ENCODE results near the gene TMEM132D. TPM values are rescaled to one million over a fixed set of nuclear protein-coding genes. Genes with fewer than 3 reads are reported as not detected.

TMEM132D gene
- total RNA-seq, 4 donors from 2014 or later = 0.17 TPM; not detected in 3

DNA sequence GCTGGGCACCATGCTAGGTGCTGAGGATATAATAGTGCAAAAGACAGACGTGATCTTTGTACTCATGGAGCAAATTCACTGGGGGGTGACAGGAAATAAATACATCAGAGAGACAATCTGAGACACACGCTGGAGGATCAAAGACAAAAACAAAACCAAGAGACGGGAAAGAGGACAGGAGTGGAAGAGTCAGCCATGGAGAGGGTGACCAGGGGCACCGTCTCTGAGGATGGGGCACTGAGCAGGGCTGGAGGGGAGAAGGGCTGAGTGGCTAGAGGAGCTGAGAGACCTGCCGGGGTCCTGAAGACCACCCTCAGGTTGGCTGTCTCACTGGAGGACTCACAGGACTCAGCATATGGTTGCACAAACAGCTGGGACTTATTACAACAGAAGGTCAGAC is 81.9 kb downstream of the TMEM132D start:
- no peak overlapping the region for H3K4me3 ChIP-seq
- no peak overlapping the region for H3K27ac ChIP-seq (replicated peaks in 1 of 4)
- WGBS = 68% methylated on average over 5 of the region's 5 CpGs
- H3K4me1 ChIP-seq = no peaks in the 10 kb centered on the region
- no peaks in the 10 kb centered on the region for H3K36me3 ChIP-seq
- intact Hi-C loops (cut with DNase I) = no loop called here
- H3K9me3 ChIP-seq = no peaks in the 10 kb centered on the region
- DNase-seq (ENCODE audit: extremely low spot score) = no peak
- TF ChIP-seq, protein P1, sequence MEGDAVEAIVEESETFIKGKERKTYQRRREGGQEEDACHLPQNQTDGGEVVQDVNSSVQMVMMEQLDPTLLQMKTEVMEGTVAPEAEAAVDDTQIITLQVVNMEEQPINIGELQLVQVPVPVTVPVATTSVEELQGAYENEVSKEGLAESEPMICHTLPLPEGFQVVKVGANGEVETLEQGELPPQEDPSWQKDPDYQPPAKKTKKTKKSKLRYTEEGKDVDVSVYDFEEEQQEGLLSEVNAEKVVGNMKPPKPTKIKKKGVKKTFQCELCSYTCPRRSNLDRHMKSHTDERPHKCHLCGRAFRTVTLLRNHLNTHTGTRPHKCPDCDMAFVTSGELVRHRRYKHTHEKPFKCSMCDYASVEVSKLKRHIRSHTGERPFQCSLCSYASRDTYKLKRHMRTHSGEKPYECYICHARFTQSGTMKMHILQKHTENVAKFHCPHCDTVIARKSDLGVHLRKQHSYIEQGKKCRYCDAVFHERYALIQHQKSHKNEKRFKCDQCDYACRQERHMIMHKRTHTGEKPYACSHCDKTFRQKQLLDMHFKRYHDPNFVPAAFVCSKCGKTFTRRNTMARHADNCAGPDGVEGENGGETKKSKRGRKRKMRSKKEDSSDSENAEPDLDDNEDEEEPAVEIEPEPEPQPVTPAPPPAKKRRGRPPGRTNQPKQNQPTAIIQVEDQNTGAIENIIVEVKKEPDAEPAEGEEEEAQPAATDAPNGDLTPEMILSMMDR (IDR thresholded peaks at IDR 0.05) = no peak
- TF ChIP-seq POLR2A (IDR thresholded peaks at IDR 0.05; ENCODE audit: low read depth) (no peak), POLR2AphosphoS5 (IDR thresholded peaks at IDR 0.05) (no peak), EP300 (IDR thresholded peaks at IDR 0.05) (no peak)
- H3K27me3 ChIP-seq = peaks cover 0 to 17% (median 0%) of the 10 kb centered on the region in 4 donors

DNA sequence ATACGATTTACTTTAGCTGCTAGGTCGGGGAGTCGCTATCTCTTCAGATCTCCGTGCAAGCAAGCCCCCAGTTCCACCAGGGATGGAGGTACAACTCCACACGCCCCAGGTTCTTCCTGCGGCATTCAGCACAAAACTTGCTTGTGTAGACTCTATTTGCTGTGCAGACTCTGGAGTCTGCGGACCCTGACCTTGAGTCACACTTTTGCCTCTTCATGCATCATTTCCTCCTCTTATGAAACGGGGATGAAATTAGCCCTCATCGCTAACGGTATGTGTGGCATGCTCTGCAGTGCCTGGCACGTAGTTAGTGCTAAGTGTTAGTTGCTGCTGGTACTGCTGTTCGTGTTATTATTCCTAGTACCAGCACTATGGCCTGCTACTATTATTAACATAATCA is 84.4 kb downstream of the TMEM132D start:
- TF ChIP-seq POLR2AphosphoS5 (IDR thresholded peaks at IDR 0.05) (no peak), EP300 (IDR thresholded peaks at IDR 0.05) (no peak), POLR2A (IDR thresholded peaks at IDR 0.05; ENCODE audit: low read depth) (no peak)
- TF ChIP-seq, protein P1 (IDR thresholded peaks at IDR 0.05) = no peak
- Histone ChIP-seq H3K4me3 (no peak overlapping the region), H3K36me3 (no peaks in the 10 kb centered on the region), H3K27ac (replicated peaks in 1 of 4) (no peak overlapping the region), H3K27me3 (no peaks in the 10 kb centered on the region), H3K4me1 (no peaks in the 10 kb centered on the region), H3K9me3 (no peaks in the 10 kb centered on the region)
- intact Hi-C loops (cut with DNase I) = no loop called here
- no peak for DNase-seq (ENCODE audit: extremely low spot score)
- 71% methylated on average over 12 of the region's 12 CpGs for WGBS

DNA sequence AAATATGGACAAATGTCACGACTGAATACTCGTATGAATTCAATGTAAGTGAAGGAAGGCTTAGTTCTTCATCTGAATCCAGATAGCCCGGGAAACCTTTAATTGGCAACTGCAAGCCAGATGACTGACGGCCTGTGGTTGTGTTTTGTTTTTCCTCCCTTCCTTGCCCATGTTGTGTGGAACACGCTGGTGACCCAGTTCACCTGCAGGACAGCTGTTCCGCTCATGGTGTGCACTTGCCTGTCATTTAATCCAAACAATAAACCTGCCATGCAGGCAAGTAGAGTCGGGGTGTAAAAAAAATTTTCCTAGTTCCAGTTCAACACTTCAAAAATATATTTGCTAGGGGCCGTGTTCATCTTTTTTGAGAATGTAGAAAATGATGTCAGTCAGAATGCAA is 88.0 kb downstream of the TMEM132D start:
- no peak overlapping the region for H3K27ac ChIP-seq (replicated peaks in 1 of 4)
- no peaks in the 10 kb centered on the region for H3K4me1 ChIP-seq
- H3K4me3 ChIP-seq = no peak overlapping the region
- DNase-seq (ENCODE audit: extremely low spot score) = no peak
- intact Hi-C loops (cut with DNase I) = no loop called here
- WGBS = 39% methylated on average over 8 of the region's 8 CpGs
- TF ChIP-seq POLR2AphosphoS5 (IDR thresholded peaks at IDR 0.05) (no peak), POLR2A (IDR thresholded peaks at IDR 0.05; ENCODE audit: low read depth) (no peak), EP300 (IDR thresholded peaks at IDR 0.05) (no peak)
- TF ChIP-seq, protein P1 (IDR thresholded peaks at IDR 0.05) = no peak
- H3K27me3 ChIP-seq = no peaks in the 10 kb centered on the region
- no peaks in the 10 kb centered on the region for H3K36me3 ChIP-seq
- H3K9me3 ChIP-seq = no peaks in the 10 kb centered on the region

DNA sequence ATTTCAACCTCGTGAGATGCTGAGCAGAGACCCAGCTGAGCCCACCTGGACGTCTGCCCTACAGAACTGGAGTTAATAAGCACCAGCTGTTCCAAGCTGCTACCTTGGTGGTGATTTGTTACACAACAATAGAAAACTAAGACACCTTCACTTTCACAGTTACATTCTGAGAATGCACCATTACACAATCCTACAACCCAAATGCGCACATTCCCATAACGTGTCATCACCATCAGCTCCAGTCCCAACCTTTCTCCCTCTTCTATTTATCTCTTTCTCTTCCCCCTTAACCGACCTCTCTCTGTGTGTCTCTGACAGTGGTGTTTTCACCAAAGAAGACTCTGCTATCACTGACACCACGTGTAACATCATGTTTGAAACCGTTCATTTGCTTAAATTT is 91.9 kb downstream of the TMEM132D start:
- peaks cover 0 to 4% (median 0%) of the 10 kb centered on the region in 4 donors for H3K27me3 ChIP-seq
- no peak for DNase-seq (ENCODE audit: extremely low spot score)
- TF ChIP-seq EP300 (IDR thresholded peaks at IDR 0.05) = no peak
- TF ChIP-seq POLR2A (IDR thresholded peaks at IDR 0.05; ENCODE audit: low read depth) = no peak
- TF ChIP-seq POLR2AphosphoS5 (IDR thresholded peaks at IDR 0.05) = no peak
- TF ChIP-seq, protein P1 (IDR thresholded peaks at IDR 0.05) = no peak
- no peak overlapping the region for H3K27ac ChIP-seq (replicated peaks in 1 of 4)
- WGBS = 82% methylated on average over 5 of the region's 7 CpGs
- intact Hi-C loops (cut with DNase I) = no loop called here
- no peaks in the 10 kb centered on the region for H3K4me1 ChIP-seq
- H3K4me3 ChIP-seq = no peak overlapping the region
- H3K9me3 ChIP-seq = peaks cover 0 to 2% (median 0%) of the 10 kb centered on the region in 4 donors
- no peaks in the 10 kb centered on the region for H3K36me3 ChIP-seq

DNA sequence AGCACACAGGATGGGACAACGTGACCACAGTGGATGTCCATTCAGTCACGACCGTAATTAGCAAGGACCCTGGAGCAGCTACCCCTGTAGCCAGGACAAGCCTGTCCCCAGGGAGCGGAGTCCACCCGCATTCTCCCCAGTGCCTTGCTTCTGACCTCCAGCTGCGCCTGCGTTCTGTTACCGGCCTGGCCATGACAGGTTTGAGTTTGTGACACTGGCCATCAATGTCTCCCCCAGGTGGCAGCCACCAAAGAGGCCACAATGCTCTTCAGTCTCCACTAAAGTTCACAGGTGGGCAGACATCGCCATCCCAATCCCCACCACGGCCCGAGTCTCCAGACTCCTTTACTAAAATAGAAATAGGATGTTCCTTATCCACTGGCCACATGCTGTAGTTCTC is 96.7 kb downstream of the TMEM132D start:
- intact Hi-C loops (cut with DNase I) = no loop called here
- peaks cover 0 to 6% (median 0%) of the 10 kb centered on the region in 4 donors for H3K9me3 ChIP-seq
- no peak for DNase-seq (ENCODE audit: extremely low spot score)
- peaks cover 0 to 4% (median 0%) of the 10 kb centered on the region in 4 donors for H3K27me3 ChIP-seq
- no peak overlapping the region for H3K4me3 ChIP-seq
- no peaks in the 10 kb centered on the region for H3K36me3 ChIP-seq
- no peaks in the 10 kb centered on the region for H3K4me1 ChIP-seq
- WGBS = 87% methylated on average over 10 of the region's 11 CpGs
- no peak overlapping the region for H3K27ac ChIP-seq (replicated peaks in 1 of 4)
- TF ChIP-seq EP300 (IDR thresholded peaks at IDR 0.05) = no peak
- TF ChIP-seq POLR2A (IDR thresholded peaks at IDR 0.05; ENCODE audit: low read depth) = no peak
- TF ChIP-seq, protein P1 (IDR thresholded peaks at IDR 0.05) = no peak
- no peak for TF ChIP-seq POLR2AphosphoS5 (IDR thresholded peaks at IDR 0.05)
